Mammary epithelial cell (primary cell): ENCODE data around the gene MED27.

Experiments used
- EZH2 ChIP-seq: IDR thresholded peaks from 2 replicates; pipeline ENCODE4 v1.6.1; 2012; ENCODE audit warnings: low read length, inconsistent platforms, borderline replicate concordance
- TF ChIP-seq, protein P1 (sequence below), 2 donors: IDR thresholded peaks in 1 of 2; conservative IDR thresholded peaks in 1 of 2; 2 replicates each; pipeline ENCODE4 v1.5.1; 2011 to 2012; ENCODE audit warnings: inconsistent platforms in 2 of 2, low read length in 2 of 2, mild to moderate bottlenecking in 2 of 2, control low read depth in 1 of 2, low read depth in 1 of 2; ENCODE audit not compliant: insufficient read depth in 1 of 2; ENCODE audit errors: extremely low read depth in 1 of 2

DNA sequence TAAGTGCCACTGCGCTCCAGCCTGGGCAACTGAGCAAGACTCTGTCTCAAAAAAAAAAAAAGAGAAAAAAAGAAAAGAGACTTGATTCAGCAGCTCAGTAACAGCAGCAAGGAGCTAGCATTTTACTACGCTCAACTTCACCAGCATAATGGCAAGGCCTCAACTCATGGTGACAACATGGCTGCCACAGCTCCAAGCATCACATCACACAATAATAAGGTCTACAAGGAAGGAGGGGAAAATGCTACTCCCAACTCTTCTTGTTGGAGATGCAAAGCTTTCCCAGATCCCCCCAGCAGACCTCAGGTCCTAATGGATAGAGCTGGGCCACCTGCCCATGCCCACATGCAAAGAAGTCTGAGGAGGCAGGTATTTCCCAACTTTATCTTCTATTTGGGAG, 253.6 kb downstream of the MED27 start:
- TF ChIP-seq EZH2: no peak
- TF ChIP-seq, protein P1, sequence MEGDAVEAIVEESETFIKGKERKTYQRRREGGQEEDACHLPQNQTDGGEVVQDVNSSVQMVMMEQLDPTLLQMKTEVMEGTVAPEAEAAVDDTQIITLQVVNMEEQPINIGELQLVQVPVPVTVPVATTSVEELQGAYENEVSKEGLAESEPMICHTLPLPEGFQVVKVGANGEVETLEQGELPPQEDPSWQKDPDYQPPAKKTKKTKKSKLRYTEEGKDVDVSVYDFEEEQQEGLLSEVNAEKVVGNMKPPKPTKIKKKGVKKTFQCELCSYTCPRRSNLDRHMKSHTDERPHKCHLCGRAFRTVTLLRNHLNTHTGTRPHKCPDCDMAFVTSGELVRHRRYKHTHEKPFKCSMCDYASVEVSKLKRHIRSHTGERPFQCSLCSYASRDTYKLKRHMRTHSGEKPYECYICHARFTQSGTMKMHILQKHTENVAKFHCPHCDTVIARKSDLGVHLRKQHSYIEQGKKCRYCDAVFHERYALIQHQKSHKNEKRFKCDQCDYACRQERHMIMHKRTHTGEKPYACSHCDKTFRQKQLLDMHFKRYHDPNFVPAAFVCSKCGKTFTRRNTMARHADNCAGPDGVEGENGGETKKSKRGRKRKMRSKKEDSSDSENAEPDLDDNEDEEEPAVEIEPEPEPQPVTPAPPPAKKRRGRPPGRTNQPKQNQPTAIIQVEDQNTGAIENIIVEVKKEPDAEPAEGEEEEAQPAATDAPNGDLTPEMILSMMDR (conservative IDR thresholded peaks at IDR 0.05 in 1 of 2, IDR thresholded peaks at IDR 0.05 in 1 of 2; ENCODE audit: extremely low read depth in 1 of 2, insufficient read depth in 1 of 2, low read depth in 1 of 2, low read length in 2 of 2): no peak
